Testis (tissue), 3 donors: ENCODE results near the gene SF1. TPM values are rescaled to one million over a fixed set of nuclear protein-coding genes. Genes with fewer than 3 reads are reported as not detected.
"Not testable (repeated sequence)": the region's sequence is repeated elsewhere in the genome, so short reads cannot be mapped to it uniquely, and the experiment has no call there.

Source experiments
- DNase-seq: peaks from one replicate; pipeline ENCODE4 v3.0.0-alpha.2; 2019
- H3K27ac ChIP-seq, 2 donors: fragments of 200-600 bp; sonication (generic); one replicate each; pipeline ENCODE4 v1.5.1; 2019
- H3K27me3 ChIP-seq: fragments of 200-600 bp; sonication (generic); one replicate; pipeline ENCODE4 v1.5.1; 2019
- H3K36me3 ChIP-seq: fragments of 200-600 bp; sonication (generic); one replicate; pipeline ENCODE4 v1.5.1; 2017; ENCODE audit warnings: low read depth; ENCODE audit errors: missing control alignments
- H3K4me1 ChIP-seq: fragments of 200-600 bp; sonication (generic); one replicate; pipeline ENCODE4 v1.5.1; 2019
- H3K4me3 ChIP-seq, 2 donors: fragments of 200-600 bp; sonication (generic); one replicate each; pipeline ENCODE4 v1.5.1; 2017 to 2019
- H3K9me3 ChIP-seq: fragments of 200-600 bp; sonication (generic); one replicate; pipeline ENCODE4 v1.5.1; 2017
- POLR2A ChIP-seq: fragments of 450-650 bp; IDR thresholded peaks from one replicate; pipeline ENCODE4 v1.6.1; 2017; ENCODE audit warnings: antibody characterized with exemption, mild to moderate bottlenecking, moderate library complexity
- WGBS, 2 donors: methylation state at CpG; one replicate each; pipeline ENCODE4 v1.1.5; 2018; 5-methylcytosine and 5-hydroxymethylcytosine counted together
- intact Hi-C: fragments of 100-400 bp; cut with DNase I; formaldehyde crosslinking; loops from one replicate; pipeline ENCODE4 v1.15.1; 2023; ENCODE audit warnings: low total_unique reads
- polyA plus RNA-seq: library from polyadenylated mRNA; stranded (reverse); fragments of 350-450 nt; fragmentation: Illumina TruSeq; extraction: RNeasy Lipid Tissue Mini Kit (QIAGEN cat#74804); gene quantifications from one replicate; pipeline ENCODE4 v1.2.3, GENCODE V29; 2014; ENCODE audit warnings: low read depth, low replicate concordance; ENCODE audit not compliant: insufficient read depth
- total RNA-seq, 2 donors: library from RNA; depleted of rRNA; stranded (reverse); fragments of >200 nt; gene quantifications; one replicate each; pipeline ENCODE4 v1.2.3, GENCODE V29; 2016
- TF ChIP-seq, protein P1 (sequence below), 3 experiments: fragments of 450-650 bp in 2 of 3; fragments of 200-600 bp in 1 of 3; sonication (generic) in 1 of 3; IDR thresholded peaks; one replicate each; pipeline ENCODE4 v1.5.1; 2016 to 2019; ENCODE audit warnings: antibody characterized with exemption in 3 of 3, mild to moderate bottlenecking in 2 of 3, moderate library complexity in 1 of 3

Gene SF1
- total and polyA plus RNA-seq, 3 donors from 2014 or later, result 431 to 499 (median 455) TPM

DNA sequence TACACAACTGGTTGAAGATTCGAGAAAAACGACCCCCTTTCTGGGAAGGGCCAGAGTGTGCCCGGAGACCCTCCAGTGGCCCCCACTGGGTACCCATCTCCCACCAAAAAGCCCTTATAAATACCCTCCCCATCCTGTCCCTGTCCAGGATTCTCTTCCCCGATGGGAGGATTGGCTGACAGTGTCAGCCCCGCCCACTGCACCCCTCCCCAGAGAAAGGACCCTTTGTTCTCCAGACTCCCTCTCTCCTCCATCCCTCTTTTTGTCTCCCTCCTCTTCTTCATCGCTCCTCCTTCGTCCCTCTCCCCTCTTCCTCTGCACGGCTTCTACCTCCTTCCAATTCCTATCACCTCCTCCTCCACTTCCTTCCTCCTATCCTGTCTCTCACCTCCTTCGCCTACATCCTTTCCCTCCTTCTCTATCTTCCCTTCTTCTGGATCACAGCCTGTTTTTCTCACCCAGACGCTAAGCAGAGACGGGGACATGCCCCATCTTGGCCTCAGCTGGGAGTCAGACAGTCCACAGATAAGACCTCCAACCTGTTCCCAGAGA lies 45.3 kb upstream of the SF1 start:
- intact Hi-C loops, result no loop called here
- no peak for TF ChIP-seq POLR2A
- TF ChIP-seq, protein P1, sequence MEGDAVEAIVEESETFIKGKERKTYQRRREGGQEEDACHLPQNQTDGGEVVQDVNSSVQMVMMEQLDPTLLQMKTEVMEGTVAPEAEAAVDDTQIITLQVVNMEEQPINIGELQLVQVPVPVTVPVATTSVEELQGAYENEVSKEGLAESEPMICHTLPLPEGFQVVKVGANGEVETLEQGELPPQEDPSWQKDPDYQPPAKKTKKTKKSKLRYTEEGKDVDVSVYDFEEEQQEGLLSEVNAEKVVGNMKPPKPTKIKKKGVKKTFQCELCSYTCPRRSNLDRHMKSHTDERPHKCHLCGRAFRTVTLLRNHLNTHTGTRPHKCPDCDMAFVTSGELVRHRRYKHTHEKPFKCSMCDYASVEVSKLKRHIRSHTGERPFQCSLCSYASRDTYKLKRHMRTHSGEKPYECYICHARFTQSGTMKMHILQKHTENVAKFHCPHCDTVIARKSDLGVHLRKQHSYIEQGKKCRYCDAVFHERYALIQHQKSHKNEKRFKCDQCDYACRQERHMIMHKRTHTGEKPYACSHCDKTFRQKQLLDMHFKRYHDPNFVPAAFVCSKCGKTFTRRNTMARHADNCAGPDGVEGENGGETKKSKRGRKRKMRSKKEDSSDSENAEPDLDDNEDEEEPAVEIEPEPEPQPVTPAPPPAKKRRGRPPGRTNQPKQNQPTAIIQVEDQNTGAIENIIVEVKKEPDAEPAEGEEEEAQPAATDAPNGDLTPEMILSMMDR (IDR thresholded peaks at IDR 0.05), result no peak
- Histone ChIP-seq H3K27ac (no peak overlapping the region), H3K27me3 (no peaks in the 10 kb centered on the region), H3K9me3 (no peaks in the 10 kb centered on the region), H3K4me1 (no peaks in the 10 kb centered on the region), H3K4me3 (no peak overlapping the region), H3K36me3 (no peaks in the 10 kb centered on the region)
- DNase-seq, result no peak
- 70 to 75% methylated on average over 11 of the region's 11 CpGs for WGBS, 2 donors

- no peaks in the 10 kb centered on the region for H3K9me3 ChIP-seq
- no peaks in the 10 kb centered on the region for H3K36me3 ChIP-seq
- no peak overlapping the region for H3K4me3 ChIP-seq
- intact Hi-C loops, result no loop called here
- no peaks in the 10 kb centered on the region for H3K27me3 ChIP-seq
- no peak overlapping the region for H3K27ac ChIP-seq
- TF ChIP-seq, protein P1 (IDR thresholded peaks at IDR 0.05), result no peak
- no peak for TF ChIP-seq POLR2A
- no peaks in the 10 kb centered on the region for H3K4me1 ChIP-seq
- DNase-seq, result no peak
- WGBS, 2 donors, result 79% methylated on average over 3 of the region's 3 CpGs
Measured at GRCh38 chr11:64817476-64817875, 39.1 kb upstream of the SF1 start.

DNA sequence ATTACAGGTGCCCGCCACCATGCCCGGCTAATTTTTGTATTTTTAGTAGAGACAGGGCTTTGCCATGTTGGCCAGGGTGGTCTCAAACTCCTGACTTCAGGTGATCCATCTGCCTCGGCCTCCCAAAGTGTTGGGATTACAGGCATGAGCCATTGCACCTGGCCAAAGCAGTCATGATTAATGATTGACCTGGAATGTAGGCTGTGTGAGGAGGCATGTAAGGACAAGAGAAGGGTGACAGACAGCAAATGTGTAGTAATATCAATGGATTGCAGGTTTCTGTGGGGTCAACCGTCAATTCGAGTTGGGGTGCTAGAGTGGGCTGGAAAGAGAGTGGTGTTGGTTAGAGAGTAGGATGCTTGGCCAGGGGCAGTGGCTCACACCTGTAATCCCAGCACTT lies 37.1 kb upstream of the SF1 start:
- H3K4me3 ChIP-seq, intact Hi-C loops, H3K27ac ChIP-seq, H3K36me3 ChIP-seq, H3K27me3 ChIP-seq, H3K9me3 ChIP-seq, DNase-seq, H3K4me1 ChIP-seq: not testable (repeated sequence)
- 94% methylated on average over 5 of the region's 5 CpGs for WGBS, 2 donors

GRCh38 chr11:64814712-64815187 lies 36.4 kb upstream of the SF1 start:
- DNase-seq, result no peak
- H3K9me3 ChIP-seq, result no peaks in the 10 kb centered on the region
- 82 to 87% methylated on average over 7 of the region's 7 CpGs for WGBS, 2 donors
- H3K4me1 ChIP-seq, result peaks cover 2% of the 10 kb centered on the region
- no peaks in the 10 kb centered on the region for H3K27me3 ChIP-seq
- intact Hi-C loops, result no loop called here
- no peak overlapping the region for H3K4me3 ChIP-seq
- no peak for TF ChIP-seq POLR2A
- TF ChIP-seq, protein P1 (IDR thresholded peaks at IDR 0.05), result no peak
- no peaks in the 10 kb centered on the region for H3K36me3 ChIP-seq
- no peak overlapping the region for H3K27ac ChIP-seq

GRCh38 chr11:64813826-64814225 lies 35.5 kb upstream of the SF1 start:
- Histone ChIP-seq H3K4me1 (peaks cover 10% of the 10 kb centered on the region), H3K9me3 (no peaks in the 10 kb centered on the region), H3K36me3 (no peaks in the 10 kb centered on the region), H3K27ac (no peak overlapping the region), H3K4me3 (no peak overlapping the region), H3K27me3 (no peaks in the 10 kb centered on the region)
- TF ChIP-seq, protein P1 (IDR thresholded peaks at IDR 0.05), result no peak
- TF ChIP-seq POLR2A, result no peak
- no peak for DNase-seq
- intact Hi-C loops, result no loop called here
- WGBS, 2 donors, result 57 to 70% methylated on average over 5 of the region's 5 CpGs
